Measurements from ENCODE around the gene PAX4.

Gene PAX4, protein sequence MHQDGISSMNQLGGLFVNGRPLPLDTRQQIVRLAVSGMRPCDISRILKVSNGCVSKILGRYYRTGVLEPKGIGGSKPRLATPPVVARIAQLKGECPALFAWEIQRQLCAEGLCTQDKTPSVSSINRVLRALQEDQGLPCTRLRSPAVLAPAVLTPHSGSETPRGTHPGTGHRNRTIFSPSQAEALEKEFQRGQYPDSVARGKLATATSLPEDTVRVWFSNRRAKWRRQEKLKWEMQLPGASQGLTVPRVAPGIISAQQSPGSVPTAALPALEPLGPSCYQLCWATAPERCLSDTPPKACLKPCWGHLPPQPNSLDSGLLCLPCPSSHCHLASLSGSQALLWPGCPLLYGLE

DNA sequence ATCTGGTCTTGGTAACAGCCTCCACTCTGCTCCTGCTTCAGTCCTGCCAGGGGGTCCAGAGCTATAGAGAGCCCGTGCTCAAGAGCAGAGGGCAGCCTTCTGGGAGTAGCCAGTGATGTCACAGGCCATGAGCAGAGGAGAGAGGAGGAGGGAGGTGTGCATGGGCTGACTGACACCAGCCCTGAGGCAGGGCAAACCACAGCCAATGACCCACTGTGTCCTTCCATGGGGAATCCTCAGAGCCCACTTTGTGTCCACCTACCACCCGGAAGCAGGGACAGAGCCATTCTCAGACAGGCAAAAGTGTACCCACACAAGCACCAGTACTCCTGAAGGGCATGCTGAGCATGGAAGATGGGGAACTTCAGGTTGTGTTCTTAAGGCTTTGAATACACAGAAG, at the start of gene PAX4:
Gene PAX4 (minus strand): TSS at position 101 of the 400 bp plus-strand sequence. CDS start 2,214 bp downstream, outside the sequence.
- DNase-seq (ENCODE audit: low read depth in 1 of 2, low spot score in 1 of 2), result no peak

DNA sequence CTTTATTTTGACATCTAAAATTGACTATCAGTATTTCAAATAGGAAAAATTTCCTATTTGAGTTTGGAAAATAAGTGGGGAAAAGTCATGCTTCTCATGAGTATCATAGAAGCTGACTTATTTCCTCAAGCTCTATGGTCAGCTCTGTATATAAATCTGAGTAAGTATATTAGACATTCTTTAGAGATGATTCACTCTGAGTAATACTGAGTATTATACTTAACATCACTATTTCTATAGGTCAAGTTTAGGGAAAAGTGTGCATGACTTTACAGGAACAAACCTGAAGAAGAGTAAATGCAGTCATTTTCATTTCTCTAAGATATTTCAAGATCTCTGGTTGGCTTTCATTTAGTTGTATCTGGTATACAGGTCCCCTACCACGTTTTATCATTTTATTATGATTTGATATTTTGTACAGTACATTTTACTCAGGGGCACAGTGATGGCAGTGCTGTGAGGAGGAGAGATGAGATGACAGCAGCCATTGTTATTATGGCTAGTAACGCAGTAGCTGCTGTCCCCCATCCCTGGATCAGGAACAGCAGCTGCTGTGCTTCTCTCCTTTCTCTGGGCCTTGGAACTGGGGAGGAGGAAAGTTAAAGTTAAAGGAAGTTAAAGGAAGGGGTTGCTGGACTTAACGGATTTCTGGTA, 49.2 kb upstream of the PAX4 start:
- DNase-seq (ENCODE audit: low read depth in 1 of 2, low spot score in 1 of 2), result no peak

DNA sequence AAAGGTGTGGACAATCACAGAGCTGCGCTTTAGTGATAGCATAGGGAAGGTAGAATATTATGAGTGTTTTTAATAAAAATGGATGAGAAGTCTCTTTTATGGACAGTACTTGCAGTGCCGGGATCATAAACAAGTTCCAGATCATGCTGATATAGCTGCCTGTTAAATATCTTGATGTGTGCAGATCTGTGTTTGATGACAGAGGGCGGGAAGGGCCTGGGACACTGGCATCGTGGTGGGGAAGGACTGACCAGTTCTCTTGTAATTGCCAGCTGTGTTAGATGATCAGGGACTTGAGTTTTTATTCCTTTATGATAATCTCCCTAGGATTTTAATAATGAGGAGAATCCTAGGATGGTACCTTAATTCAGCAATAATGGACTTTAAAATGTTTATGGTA, 48.7 kb upstream of the PAX4 start:
- DNase-seq (ENCODE audit: low read depth in 1 of 2, low spot score in 1 of 2), result no peak

DNA sequence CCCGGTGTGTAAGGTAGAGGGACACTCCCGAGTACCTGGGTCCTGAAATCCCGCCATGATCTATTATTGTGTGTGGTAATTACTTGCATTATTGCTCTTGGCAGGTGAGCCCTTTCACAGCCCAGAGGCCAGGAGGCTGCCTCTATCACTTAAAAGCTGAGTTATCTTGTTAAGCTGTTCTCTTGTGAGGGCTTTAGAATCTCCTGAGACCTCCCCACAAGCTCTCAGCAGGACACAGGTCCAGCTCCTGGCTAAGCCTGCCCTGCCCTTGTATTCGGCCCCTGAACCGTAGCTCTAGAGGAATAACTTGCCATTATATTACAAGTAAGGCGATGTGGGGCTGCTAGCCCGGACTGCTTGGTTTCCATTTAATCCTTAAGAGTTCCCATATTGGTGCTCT, 48.0 kb upstream of the PAX4 start:
- DNase-seq (ENCODE audit: low read depth in 1 of 2, low spot score in 1 of 2), result no peak

DNA sequence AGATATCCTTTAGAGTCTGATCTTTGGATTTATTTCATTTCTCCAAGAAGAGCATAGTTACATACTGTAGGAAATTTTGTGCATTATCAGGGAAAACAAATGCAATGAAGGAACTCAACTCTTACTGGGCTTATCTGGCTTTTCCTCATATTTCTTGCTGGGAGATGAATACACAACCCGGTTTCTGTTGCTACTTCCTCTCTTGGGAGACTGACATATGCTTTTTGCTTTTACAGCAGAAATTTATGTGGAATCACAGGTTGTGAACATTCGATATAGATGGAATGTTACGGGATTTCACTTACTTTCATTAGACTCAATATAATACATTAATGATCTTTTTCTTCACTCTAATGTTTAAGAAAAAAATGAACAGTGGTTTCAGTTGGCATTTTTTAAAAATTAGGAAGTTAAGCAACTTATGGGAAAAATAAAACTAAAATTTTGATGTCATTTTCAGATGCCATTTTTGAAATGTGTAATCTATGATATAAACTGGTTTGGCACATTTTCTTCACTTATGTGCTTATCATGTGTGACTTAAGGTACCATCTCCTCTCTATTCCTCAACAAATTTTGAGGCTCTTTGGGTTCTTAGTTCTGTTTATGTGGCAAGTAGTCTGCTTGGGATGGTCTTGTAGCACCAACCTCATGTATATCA, 41.2 kb upstream of the PAX4 start:
- DNase-seq (ENCODE audit: low read depth in 1 of 2, low spot score in 1 of 2), result no peak

DNA sequence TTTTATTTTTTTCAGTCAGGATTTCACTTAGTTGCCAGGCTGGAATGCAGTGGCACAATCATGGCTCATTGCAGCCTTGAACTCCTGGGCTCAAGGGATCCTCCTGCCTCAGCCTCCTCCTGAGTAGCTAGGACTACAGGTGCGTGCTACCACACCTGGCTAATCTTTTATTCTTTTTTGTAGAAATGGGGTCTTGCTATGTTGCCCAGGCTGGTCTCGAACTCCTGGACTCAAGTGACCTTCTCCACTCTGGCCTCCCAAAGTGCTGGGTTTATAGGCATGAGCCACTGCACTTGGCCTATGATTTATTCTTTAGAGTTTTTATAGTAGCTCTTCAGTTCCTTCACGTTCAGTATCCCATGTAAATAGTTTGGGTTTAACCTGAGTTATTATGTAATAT, 39.6 kb upstream of the PAX4 start:
- DNase-seq (ENCODE audit: low read depth in 1 of 2, low spot score in 1 of 2), result no peak

DNA sequence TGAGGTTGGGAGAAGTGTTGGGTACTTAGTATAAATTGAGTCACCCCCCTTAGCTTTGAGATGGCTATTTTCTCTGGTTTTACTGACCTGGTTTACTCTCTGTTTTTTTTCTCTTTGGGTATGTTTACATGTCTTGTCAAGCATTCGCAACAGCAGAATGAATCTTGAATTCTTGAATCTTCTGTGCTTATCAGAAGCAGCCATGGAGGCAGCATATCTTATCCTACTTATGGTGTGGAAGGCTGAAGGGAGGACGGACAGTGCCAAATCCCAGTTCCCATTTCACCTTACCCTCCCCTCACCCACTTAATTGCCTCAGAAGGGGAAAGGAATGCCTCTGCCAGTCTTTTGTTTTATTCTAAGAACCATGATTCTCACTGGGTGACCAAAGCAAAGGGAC, 37.8 kb upstream of the PAX4 start:
- no peak for DNase-seq (ENCODE audit: low read depth in 1 of 2, low spot score in 1 of 2)

DNA sequence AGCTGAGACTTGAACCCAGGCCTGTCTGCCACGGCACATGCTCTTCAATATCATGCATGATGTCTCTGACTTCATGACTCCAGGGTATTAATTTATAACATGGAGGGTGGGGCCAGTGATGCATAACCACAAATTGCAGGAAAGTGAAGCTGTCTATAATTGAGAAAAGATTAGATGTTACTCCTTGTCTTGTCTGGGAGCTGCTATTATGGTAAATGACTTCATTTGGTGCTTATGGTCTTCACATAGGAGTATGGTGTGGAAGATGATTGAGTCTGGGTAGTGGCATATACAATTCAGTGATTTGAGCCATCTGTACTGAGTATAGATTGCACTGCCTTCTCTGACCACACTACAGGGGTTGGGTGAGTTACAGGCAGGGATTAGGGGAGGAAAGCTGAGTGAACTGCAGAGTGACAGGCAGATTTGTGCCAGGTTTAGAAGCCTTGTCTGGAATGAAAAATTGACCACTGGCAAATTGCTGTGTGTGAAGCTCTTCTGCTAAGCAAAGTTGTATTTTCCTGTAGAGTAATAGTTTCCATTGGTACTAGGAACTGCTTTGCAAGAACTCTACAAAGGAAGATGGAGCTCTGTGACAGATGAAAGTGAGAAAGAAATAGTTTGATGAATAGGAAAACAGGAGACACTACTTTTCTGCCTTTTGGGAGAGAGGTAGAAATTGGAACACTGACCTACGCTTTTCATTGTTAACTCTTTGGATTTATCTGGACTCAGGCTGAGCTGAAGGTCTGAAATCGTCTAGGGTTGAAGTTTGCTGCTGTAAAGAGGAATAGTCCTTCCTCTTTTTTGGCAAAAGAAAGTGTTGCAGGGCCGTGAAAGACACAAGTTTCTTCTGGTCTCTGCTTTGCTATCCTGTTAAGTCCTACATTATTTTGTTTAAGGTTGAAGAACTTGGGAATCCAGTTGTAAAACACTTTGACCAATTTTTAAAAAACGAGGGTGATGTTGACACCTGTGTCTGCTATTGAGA, 36.8 kb upstream of the PAX4 start:
- DNase-seq (ENCODE audit: low read depth in 1 of 2, low spot score in 1 of 2), result no peak

DNA sequence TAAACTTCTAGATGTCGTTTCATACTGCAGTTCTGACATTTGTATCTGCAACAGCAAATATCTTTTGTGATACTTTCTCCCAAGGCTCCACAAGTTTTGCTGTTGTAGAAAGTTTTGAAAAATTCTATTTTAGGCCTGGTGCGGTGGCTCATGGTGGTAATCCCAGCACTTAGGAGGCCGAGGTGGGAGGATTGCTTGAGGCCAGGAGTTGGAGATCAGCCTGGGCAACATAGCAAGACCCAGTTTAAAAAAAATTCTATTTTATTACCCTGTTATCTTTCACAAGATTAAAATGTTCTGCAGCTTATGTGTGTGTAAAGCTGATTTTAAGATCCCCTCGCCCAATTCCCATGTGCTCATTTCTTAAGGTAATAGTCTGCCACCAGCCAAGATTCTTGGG, 35.5 kb upstream of the PAX4 start:
- no peak for DNase-seq (ENCODE audit: low read depth in 1 of 2, low spot score in 1 of 2)

DNA sequence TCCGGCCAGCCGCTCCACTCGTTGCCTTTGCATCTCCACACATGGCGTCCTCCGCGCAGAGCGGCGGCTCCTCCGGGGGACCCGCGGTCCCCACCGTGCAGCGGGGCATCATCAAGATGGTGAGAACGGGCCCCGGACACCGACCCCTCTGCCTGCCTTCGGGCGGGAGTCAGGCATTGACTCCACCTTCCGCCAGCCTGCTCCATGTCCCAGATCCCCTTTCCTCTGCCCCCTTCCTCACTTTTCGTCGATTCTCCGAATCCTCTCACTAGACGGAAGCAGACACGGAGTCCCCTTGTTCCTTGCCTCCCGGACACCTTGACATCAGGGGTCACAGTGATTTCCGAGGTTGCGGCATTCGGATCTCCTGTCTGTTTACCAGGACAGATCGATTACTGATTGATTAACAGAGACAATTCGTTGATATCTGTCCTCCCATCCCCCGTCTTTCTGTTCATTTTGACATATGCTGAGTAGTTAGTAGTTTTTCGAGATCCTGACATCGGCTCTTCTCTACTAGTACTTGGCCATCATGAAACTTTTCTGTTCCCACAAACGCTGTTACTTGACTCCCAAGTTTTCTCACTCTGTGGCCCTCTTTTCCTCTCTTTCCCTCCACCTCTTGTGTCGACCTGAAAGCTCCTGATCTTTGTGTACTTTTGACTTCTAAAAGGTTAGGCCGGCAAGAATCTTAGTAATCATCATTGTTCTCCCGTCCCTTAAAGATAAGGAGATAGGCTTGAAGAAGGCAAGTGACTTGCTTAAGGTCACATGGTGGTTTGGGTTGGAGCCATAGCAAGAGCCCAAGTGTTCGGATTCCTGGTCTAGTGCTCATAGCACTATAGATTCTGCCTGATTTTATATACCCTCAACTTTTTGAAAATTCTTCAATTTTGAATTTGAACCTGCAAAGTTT, 34.6 kb upstream of the PAX4 start:
- no peak for DNase-seq (ENCODE audit: low read depth in 1 of 2, low spot score in 1 of 2)

DNA sequence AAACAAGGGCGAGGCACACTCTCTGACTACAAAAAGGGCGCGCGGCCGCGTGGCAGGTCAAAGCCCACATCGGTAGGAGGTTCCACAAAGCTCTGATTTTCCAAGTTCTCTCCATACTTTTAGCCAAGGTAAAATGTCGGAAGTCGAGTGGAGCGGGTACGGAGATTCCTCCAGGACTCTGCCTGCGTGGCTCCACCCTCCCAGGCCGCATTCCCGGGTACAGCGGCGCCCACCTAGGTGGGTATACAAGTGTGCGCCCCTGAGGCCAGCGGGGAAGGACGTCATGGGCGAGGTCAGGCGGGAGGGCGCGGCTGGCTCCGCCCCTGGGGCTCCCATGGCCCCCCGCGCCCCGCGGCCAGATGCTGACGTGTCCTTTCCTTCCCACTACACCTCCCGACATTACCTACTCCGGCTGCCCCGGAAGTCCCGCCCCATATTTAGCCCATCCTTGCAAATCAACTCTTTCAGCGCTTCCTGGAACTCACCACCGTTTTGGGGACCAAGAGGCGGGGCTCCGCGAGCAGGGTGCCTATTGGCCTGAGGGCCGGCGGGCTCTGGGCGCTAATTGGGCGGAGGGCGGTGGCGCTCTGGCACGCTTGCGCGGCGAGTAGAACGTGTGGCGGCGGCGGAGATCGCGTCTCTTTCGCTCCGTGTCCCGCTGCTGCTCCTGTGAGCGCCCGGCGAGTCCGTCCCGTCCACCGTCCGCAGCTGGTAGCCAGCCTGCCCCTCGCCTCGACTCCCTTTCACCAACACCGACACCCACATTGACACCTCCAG, 33.8 kb upstream of the PAX4 start, which contains the start of gene SND1:
Gene SND1 (plus strand): TSS at position 639 of the 777 bp plus-strand sequence. CDS start 180 bp downstream, outside the sequence.
- peak; percentile 94 to 95 for DNase-seq (ENCODE audit: low read depth in 1 of 2, low spot score in 1 of 2)

DNA sequence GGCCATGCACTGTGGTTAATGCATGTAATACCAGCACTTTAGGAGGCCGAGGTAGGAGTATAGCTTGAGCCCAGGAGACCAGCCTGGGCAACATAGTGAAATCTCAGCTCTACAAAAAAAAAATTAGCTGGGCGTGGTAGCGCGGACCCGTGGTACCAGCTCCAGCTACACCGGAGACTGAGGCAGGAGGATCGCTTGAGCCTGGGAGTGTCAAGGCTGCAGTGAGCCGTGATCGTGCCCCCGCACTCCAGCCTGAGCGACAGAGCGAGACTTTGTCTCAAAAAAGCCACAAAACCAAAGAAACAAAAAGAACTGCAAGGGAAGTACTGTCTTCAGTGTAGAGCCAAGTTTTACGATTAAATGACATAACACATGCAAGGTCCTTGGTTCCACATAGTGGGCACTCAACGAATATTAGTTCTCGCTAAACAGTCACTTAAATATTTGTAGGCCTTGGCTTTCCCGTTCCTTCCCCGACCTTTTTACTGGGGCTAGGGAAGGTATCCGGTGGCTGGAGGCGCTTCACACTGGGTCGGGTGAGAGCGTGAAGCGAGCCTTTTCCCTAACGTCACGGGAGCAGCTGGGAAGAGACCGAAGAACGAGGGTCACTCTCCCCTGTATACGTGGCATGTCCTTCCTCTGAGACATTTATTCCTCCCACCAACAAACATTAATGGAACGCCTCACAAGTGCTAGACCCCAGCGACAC, 33.1 kb upstream of the PAX4 start:
- DNase-seq (ENCODE audit: low read depth in 1 of 2, low spot score in 1 of 2), result peak in 1 of 2 donors; percentile 0

DNA sequence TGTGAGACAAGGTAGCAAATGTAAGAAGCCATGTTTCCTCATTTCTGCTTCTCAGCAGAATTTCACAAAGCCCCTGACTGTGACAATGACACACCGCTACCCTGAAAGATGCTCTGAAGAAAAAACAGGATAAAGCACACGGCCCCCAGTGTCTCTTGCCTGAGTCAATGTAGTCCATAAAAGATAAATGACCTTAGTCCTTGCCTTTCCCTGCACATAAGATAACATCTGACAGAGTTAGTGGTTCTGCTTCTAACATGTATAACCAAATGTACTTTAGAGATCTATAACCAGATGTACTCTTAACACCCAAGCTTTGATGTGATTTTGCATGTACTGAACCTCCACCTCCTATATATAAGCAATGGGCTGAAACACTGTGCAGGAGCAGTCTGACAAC, 31.0 kb upstream of the PAX4 start:
- no peak for DNase-seq (ENCODE audit: low read depth in 1 of 2, low spot score in 1 of 2)

DNA sequence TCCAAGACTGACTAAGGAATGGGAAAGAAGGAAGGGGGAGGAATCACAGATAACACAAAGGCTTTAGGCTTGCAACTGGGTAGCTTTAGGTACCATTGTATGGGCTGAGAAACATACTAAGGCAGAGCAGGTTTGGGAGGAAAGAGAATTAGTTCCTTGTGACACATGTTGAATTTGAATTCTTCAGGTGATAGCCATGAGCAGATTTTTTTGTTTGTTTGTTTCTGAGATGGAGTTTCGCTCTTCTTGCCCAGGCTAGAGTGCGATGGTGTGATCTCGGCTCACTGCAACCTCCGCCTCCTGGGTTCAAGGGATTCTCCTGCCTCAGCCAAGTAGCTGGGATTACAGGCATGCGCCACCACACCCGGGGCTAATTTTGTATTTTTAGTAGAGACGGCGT, 29.7 kb upstream of the PAX4 start:
- no peak for DNase-seq (ENCODE audit: low read depth in 1 of 2, low spot score in 1 of 2)

DNA sequence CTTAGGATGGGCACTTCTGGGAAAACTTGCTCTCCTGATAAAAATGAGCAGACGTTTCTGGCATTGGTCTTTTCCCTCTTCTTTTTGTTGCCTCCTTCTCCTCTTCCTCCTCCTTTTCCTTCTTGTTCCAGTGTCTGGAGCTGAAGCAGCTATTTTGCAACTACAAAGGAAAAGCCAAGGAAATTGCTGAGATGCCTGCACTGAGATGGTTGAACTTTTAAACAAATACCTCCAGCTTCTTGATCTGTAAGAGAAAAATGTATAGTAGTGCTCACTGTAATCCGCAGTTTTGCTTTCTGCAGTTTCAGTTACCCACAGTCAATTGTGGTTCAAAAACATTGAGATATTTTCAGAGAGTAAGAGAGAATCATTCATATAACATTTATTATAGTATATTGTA, 26.5 kb upstream of the PAX4 start:
- DNase-seq (ENCODE audit: low read depth in 1 of 2, low spot score in 1 of 2), result no peak

DNA sequence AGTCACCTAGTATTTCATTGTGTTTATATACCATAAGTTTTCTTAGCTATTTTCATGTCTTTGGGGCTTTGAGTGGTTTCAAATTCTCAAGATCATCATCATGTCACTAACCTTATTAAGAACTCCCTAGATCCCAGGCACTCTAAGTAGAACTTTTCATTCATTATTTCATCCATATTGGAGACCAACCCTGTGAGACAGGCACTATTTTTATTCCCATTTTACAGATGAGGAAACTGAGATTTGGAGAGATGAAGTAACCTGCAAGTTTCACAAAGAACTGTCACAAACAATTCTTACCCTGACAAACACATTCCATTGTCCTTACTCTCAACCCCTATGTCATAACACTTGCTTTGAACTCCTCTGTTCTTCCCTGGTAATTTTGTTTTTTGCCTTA, 20.3 kb upstream of the PAX4 start:
- DNase-seq (ENCODE audit: low read depth in 1 of 2, low spot score in 1 of 2), result no peak

DNA sequence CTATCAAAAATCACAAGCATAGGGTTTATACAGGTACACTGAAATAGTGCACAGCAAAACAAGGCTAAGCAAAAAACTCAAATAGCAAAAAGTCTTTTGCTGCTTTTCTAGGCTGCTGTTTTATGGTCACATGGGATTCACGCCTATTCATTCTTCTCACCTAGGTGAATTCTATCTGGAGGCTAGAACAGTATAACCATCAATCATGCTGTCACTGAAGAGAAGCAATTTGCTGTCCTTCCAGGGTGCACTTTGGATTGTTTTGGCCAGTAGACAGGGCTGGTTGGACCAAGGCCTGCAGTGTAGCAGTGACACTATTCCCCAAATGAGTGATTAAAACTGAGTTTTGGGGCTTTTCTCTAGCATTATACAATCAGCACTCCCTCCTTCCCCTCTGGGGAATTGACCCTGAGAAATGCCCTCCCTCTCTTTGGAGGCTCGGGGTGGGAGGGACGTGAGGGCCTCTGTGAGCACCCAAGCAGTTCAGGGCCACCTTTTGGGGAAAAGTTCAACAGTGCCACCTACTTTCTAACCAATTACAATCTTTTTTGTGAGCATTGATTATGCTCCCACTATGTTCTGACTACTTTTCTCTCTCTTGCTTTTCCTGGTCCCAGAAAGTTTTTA, 17.8 kb upstream of the PAX4 start:
- DNase-seq (ENCODE audit: low read depth in 1 of 2, low spot score in 1 of 2), result no peak

DNA sequence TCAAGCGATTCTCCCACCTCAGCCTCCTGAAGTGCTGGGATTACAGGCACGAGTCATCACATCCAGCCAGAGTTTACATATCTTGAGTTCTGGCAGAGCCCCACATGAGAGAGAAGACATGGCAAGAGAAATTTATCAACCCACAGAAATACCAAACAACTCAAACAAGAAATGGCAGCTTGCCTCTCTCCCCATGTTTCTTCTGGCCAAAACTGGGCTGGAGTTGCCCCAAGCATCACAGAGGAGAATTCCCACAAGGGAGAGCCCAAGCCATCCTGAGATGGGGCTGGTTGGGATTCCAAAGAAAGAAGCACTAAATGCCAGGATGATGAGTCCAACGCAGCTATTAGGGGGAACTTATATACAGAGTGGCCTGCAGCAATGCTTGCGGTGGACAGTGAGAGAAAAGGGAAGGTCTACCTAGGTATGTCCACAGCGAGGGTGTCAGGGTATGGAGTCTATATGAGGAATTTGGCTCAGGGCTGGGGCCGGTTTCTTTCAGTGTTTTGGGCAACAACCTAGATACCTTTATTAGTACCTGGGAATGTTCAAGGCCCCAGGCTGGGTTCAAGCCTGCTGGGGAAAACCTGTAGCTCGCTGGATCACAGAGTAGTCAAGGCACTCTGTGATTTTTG, 14.5 kb upstream of the PAX4 start:
- DNase-seq (ENCODE audit: low read depth in 1 of 2, low spot score in 1 of 2), result no peak
